GM19025 (cell line): ENCODE data around the gene HMMR.
A peak's percentile ranks its signal among the peaks of the same experiment; 100 is the strongest.

Experiments
- ATAC-seq: cut with Tn5 transposase; IDR thresholded peaks from one replicate; pipeline ENCODE4 v1.9.1; 2021; ENCODE audit warnings: mild to moderate bottlenecking, low read depth, moderate library complexity; ENCODE audit not compliant: unreplicated experiment

HMMR gene

DNA sequence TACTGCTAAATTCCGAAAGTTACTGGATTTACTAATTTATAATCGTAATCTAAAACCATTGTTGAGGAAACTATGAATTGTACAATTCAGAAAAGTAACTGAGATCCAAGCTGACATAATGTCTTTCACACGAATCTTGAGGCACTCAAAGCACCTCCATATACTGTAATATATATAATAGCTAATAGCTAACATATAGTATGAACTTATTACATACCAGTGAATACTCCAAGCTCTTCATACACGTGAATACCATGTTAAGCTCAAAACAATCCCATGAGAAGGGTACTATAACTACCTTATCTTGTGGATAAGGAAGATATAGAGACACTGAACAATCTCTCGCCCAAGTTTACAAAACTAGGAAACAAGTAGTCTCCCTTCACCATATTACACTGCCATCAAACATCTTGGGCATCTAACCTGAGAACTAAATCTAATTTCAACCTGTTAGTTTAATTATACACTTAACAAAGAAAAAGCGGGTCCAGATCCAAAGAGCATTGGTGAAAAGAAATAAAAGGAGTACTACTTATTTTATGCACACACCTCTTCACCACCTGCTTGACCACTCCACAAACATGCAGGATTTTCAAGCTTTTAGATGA is 1.6 kb upstream of the HMMR start:
- no peak for ATAC-seq

DNA sequence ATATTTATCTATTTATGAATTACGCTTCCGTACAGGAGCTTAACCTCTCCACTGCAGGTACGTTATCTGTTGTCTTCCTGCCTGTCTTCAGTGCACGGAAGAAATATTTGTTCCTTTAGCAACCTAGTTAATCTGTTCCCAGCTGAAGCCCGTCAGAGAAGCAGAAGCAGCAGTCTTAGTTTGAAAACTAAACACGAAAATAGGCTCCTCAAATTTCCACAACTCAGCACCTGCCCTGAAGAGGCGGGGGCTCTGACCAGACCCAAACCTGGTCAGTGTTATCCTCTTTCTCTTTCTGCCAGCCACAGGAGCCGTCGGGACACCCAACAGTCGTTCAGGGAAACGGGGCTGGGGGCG is 992 bp upstream of the HMMR start:
- ATAC-seq, result no peak

DNA sequence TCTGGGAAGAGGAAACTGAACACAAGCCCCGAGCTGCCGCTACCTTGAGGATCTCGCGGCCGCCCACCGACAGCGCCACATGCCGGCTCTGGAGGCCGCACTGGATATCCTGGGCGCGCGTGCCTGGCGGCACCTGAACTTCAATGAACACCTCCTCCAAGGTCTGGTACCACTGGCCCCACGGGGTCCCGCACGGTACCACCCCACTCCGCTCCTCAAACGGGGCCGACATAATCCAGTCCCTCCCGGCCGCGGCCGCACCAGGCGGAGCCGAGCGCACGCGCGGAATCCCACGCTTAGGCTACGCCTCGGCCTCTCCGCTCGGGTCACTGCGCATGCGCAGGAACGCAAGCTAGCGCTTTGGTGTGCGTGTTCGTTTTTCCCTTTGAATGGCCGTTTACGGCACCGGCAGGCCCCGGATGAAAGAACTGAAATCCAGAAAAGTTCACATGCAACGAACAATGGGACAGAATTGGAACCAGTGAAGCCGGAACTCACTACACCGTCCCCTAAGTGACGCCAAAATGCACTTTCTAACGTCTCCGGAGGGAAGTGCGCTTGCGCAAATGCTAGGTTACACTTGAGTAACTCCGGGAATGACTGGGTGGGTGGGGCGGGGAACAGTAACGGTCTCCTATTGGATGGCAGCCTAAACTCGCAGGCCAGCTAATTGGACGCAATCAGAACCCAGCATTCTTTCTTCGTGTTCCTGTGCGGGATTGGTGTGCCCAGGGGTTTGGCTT is 442 bp upstream of the HMMR start, which contains the start of gene NUDCD2:
TSS of gene NUDCD2 (minus strand) at position 284 of the 743 bp plus-strand sequence. CDS start at position 232, 52 bp downstream.
- ATAC-seq, result peak; percentile 68

- no peak for ATAC-seq
Measured at GRCh38 chr5:163463063-163463435, 2.6 kb downstream of the HMMR start.

- ATAC-seq, result no peak
Measured at GRCh38 chr5:163467682-163468081, 7.2 kb downstream of the HMMR start.

DNA sequence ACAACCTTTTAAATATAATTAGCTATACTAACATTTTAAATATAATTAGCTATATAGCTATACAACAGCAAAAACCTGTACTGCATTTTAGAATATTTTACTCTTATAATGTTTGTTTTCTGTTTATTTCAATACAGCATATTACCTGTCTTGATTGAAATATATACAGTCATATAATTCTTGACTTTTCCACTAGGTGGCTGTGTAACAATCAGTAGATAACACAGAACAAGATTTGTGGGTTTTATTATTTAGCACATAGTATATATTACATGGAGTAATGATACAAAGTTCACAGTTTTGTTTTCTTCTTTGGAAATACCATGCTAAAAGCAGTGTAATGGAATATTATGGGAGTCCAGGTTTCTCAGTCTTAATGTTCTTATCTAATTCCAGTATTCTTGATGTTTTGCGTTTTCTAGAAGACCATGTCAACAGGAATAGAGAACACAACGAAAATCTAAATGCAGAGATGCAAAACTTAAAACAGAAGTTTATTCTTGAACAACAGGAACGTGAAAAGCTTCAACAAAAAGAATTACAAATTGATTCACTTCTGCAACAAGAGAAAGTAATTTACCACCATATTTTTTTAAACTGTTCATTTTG is 13.3 kb downstream of the HMMR start:
- ATAC-seq, result peak; percentile 53

- ATAC-seq, result no peak
Measured at GRCh38 chr5:163475411-163475810, 15.0 kb downstream of the HMMR start.

- ATAC-seq, result no peak
Measured at GRCh38 chr5:163478126-163478981, 17.9 kb downstream of the HMMR start.

DNA sequence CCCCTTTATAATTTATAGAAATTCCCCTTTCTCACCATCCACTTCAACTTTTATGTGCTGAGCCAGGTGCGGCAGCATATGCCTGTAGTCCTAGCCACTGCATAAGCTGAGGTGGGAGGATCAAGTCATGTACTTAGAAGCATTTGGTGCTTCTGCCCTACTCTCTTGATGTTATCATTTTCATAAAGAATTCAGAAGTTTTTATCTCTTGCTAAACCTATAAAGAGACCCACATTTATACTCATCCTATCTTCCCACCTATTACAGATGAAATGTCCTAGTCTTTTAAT is 18.5 kb downstream of the HMMR start:
- no peak for ATAC-seq

GRCh38 chr5:163489055-163489744 is 28.8 kb downstream of the HMMR start:
- ATAC-seq, result no peak

DNA sequence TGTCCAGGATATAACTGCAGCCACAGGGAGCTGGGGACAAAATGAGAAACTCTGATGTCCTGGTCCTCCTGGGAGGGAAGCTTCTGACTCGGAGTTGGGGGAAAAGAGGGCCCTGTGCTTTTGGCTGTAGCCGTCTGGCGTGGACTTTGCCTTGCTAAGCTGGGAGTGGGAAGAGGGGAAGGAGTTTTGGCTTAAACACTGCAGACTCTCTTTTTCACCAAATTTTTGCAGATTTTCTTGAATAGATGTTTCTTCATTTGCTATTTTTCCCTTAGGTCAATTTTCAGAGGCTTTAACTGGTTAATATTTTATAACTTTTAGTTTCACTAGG is 29.3 kb downstream of the HMMR start:
- ATAC-seq, result no peak

- ATAC-seq, result no peak
Measured at GRCh38 chr5:163496286-163496685, 35.9 kb downstream of the HMMR start.

DNA sequence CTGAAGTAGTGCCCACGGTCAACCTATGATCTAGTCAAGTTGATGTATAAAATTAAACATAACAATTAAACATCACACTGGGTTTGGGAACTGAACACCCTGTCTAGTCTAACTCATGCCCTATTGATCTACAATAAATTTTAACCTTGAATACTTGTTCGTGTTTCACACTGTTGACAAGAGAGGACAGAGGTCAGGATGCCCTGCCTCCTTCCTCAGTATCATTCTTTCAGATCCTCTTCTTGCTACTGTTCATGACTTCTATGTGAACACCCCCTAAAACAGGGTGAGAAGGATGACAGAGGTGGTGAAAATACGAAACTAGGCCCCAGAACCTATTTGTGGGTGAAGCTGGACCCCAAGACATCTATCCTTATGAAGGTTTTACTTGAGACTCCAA is 36.9 kb downstream of the HMMR start:
- no peak for ATAC-seq

GRCh38 chr5:163498886-163499285 is 38.5 kb downstream of the HMMR start:
- no peak for ATAC-seq

GRCh38 chr5:163502521-163502920 is 42.1 kb downstream of the HMMR start:
- ATAC-seq, result no peak

DNA sequence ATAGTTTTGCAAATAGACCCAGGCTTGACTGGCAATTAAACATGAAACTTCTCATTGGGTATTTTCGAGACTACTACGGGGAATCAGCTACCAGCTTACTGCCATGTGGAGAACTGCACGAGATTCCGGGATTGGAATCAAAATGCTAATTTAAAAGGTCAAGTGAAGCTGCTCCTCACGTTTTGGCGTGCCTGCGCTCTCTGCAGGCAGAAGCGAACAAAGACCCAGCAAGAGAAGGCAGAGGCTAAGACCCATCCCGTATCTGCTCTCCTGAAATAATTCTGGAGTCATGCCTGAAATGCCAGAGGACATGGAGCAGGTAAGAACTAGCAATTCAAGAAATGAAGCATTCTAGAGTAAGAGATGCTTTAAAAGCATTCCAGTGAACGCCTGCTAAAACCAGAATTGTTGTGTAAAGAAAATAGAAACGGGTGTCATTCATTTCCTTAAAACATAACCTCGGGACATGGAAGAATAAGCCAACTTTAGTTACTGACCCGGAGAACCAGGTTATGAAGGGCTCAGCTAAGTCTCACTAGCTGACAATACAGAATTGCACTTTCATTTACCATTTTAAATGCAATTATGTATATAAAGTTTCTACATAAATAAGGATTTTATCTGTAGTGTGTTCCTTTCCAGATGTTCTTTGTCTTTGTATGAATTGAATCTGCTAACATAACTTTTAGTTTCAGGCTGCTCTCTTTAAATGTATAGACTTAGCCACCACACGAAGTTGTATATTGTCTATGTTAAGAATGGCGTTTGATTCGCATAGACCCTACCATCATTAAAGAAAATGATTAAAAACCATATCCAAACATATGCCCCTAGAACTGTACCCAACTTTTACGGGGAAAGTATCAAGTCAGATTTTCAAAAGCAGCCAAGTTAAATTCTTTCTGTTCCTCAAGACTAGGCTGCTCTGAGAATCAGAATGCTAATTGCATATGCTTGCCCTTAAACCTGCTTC is 43.0 kb downstream of the HMMR start:
- no peak for ATAC-seq

DNA sequence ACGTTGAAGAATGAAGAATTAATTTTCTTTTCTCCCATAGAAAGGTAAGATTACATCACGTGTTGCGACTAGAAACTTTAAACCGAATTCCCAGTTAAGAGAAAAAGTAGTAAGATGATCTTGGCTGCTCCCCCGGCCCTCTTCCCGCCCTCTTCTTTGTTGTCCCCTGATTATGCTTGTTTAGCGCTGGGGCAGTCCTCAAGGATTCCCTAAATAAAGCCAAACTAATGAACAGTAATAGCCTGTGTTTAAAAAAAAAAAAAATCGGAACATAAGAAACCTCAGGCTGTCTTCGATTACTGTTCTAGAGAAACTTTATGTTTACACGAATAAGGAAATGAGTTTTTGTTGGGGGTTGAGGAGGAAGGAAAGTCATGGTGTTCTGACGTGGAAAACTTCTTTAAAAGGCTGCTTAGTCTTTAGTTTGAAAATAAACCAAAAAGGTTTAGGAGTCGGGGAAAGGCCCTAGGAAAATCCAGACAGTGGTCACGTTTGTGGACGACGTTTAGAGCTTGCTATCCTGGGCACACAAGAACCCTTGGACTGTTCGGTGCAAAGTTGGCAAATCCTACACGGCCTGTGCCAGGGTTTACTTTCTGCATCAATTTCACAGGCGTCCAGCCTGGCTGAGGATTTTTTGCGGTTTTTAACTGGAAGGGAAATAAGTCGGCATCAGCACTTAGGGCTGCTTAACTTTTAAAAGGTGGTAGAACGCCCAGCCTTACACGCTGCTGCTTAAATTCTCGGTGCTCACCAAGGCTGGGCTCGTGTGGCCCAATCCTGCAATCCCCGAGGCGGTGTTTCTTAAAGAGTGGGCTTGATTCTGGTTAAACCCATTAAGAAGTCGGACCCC is 43.9 kb downstream of the HMMR start:
- no peak for ATAC-seq

DNA sequence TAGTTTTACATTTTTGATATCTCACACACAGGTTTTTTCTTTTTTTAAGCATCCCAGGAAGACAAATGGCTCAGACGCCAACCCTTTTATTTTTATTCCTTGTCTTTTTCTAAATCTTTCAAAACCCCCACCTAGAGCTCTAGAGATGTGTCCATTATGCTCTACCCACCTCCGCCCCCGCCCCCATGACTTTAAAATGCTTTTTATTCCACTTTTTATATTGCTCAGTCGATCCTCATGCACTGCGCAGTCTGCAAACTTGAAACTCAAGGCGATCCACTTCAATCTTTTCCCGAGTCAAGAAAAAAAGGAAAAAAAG is 44.6 kb downstream of the HMMR start:
- no peak for ATAC-seq
